ENCODE results near the gene GRID2.

Gene GRID2

DNA sequence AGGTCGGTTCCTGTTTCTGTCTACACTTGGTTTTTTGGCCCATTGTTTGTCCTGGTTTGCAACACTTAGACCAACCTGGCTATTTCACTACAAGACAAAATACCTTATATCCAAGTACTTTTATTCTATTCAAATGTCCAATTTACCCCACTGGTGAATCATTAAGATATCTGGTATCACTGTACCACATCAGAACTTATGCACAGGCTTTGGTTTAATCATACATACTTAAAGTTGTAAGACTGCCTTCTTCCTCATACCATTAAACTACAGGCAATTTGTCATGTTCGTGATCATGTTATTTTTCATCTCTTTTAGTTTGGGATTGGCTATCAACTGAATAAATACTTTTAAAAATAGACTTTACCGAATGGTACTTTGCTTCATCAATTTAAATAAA, 1471.8 kb downstream of the GRID2 start:
- no peak for DNase-seq

DNA sequence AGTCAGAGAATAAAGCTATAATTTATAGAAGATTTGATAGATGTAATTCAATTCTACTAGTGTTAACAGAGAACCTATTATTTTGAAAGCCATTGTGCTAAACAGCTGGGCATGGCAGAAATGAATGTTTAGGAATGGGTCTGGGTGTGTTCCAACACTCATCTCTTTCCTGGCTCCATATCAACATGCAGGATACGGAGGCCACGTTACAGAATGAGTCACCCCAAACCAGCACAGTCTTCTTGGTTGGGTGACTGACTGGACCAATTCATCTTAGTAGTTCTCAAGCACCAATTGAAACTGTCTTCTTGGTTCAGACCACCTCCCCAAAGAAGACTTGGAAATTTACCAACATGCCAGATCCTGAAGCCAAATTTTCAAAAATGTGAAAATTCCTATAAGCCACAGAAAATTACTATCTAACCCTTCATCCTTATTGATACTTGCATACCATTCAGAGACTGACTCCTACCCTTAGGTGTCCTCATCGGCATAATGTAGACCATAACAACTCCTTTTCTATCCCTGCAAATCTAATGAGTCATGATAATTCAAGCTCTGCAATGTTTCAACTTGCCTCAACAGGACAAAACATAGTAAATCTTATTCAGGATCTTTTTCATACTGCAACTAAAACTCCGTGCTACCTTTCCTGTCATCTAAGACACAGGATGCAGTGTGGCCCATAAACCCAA, 1472.8 kb downstream of the GRID2 start:
- no peak for DNase-seq

DNA sequence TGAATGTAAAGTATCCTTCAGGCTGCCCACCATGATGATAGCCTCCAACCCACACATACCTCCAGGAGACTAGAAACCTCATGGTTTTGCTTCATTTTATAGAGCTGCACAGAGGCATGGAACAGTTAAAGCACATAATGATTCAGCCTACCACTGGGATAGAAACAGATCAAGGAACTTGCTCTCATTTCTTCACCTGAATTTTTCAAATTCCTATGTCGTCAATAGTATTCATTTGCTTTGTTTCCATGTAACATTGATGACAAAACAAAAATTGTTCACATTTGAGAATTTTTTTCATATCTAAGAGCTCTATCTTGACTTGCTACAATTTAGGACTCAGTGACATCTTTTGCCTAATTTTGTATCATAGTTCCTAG, 1473.3 kb downstream of the GRID2 start:
- DNase-seq, result no peak

DNA sequence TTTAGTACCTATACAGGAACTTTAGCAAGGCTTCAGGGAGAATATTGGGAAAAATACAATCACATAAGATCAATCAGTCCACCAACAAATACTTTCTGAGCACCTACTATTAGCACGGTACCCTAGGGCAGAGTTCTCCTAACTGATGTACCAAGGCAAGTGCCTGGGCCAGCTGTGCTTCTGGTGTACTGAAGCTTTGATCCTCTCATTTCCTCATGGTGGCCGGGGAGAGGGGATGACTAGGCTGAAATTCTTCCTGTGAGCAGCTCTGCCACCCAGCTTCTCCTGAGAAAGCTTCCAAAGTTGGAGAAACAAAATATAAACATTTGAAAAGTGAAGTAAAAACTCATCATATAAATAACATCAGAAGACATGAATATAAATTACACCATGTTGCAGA, 1475.5 kb downstream of the GRID2 start:
- DNase-seq, result peak; percentile 5

DNA sequence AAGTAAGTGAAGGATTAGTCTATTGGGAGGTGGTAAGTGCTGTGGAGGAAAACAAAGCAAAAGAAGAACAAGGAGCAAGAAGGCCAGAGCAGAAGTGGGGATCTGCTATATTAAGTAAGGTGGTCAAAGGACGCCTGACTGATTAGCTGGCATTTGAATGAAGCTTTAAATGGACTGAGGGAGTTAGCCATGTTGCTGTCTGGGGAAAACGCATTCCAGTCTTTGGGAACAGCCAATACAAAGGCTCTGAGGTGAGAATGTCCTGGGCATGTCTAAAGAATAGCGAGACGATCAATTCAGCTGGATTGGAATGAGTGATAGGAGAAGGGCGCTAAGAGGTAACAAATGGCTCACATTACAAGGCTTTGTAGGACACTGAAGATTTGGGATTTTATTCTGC, 1476.3 kb downstream of the GRID2 start:
- no peak for DNase-seq

DNA sequence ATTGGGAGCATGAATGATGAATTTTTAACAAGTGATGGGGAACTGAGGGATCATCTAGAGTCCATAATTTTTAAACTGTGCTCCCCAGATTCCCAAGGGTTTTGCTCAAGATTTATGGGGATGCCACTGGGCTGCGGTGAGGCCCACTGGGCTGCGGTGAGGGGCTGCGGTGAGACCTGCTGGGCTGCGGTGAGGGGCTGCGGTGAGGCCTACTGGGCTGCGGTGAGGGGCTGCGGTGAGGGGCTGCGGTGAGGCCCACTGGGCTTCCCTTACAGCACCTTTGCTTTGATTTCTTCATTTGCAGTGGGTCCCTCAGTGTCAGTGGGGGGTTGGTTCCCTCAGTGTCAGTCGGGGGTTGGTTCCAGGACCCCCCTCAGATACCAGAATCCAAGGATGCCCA, 1477.4 kb downstream of the GRID2 start:
- no peak for DNase-seq

DNA sequence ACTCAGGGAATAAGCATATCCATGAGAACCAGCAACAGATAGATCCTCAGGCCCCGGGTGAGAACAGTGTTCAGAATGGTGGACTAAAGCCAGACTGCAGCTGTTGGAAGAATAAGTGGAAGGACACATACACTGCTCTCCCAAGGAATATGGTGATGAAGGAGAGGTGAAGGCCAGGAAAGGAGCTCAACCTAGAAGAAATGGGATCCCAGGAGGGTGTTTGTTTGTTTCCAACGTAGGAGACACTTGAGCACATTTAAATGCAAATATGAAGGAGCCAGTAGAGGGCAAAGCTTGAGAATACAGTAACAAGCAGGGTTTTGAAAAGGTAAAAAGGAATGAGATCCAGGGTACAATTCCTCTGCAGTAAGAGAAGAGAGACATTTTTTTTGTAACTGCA, 1482.4 kb downstream of the GRID2 start:
- DNase-seq, result no peak

DNA sequence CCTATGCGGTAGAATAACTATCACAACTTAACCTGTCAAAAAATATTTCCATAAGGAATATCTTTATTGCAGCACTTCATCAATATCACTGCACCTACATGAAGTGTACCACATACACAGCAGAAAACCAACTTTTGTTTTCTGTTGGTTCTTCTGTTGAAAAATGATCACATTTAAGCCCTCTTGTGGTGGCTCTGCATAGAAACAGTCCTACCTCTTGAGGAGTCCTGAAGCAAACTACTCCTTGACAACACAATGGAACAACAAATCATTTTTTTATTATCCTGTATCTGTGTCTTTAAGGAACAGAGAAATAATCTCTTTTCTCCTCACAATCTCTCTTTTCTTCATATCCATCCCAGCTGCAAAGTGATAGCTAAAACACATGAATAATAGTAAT, 1484.9 kb downstream of the GRID2 start:
- DNase-seq, result peak; percentile 57

DNA sequence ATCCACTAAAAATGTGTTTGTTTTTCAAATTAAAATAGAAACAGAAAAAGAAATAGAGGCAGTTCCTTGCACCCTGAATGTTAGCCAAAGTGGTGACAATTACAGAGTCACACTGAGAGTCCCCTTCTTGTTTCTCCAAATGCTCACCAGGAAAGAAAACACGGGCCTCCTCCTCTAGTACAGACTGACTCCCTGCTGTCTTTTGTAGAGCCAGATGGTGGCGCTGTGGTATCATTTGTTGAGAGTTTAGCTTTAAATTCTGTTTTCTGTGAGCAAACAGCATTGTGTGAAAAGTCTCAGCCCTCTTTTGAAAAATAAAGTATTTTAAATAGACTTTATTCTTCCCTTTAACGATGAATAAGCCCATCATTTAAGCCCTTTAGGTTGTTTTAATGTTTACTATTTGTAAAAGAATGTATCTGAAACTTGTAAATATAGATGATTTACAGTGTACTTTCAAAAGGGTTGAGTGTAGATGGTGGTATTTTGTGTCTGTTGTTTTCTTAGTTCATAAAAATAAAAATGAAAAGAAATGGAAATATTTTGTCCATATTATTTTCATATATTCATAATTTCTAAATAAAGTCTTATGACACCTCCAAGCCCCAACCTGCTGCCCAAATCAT, 1487.9 kb downstream of the GRID2 start:
- DNase-seq, result peak; percentile 83

DNA sequence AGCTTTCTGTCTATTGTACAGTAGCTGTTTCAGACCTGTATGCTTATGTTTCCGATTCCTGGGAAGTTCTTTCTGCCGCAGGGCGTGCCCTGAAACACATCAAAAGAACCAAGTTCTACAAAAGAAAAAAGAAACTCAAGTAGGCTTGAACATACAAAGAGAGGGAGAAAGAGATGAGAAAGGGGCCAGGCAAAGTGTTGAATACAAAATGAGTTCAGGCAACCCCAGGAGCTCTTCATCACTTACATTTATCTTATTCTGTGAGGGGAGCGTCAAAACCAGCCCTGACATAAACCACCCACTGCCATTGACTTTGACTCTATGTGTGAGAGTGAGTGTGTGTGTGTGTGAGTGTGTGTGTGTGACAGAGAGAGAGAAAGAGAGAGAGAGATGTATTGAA, 1498.3 kb downstream of the GRID2 start:
- no peak for DNase-seq

DNA sequence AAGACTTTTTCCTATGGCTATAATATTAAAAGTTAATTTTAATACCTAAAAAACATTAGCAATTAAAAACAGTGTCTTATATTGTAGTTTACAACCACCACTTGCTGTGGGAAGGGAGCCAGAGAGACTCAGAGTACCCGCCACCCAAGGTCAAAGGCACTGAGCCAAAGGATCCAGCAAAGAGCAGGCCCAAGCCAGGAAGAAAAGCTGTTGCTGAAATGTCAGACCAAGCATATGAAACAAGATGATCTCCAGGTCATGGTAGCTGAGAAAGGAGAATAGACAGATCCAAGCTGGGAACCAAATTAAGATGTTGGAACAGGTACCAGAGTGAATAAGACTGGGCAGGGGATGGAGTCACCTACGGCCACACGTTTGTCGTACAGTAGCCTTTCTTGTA, 1506.0 kb downstream of the GRID2 start:
- DNase-seq, result no peak

DNA sequence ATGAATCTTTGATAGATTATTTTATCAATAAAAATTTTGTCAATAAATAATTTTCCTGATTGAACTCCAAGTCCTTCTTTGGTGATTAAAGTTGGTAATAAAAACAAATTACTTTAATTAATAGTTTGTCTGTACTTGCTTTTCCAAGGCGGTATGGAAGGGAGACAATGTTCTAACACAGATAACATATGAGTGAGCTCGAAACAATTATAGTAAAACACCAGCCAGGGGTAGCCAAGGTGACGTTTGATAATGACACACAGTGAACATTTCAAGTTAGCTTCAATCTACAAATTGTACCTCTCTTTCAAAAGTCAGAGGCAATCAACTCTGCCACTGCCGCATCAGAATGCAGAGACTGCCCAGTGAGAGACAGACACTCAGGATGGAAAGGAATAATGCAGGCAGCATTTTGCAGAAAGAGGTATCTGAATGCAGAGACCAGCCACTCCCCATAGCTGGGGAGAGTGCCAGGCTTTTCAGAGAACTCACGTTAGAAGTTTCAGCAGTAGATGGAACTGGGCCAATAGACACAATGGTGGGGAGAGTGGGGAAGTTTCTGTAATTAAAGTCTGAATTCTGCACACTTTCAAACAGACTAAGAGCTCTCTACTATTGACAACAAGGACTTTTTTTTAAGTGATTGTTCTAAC, 1506.7 kb downstream of the GRID2 start:
- peak; percentile 10 for DNase-seq

DNA sequence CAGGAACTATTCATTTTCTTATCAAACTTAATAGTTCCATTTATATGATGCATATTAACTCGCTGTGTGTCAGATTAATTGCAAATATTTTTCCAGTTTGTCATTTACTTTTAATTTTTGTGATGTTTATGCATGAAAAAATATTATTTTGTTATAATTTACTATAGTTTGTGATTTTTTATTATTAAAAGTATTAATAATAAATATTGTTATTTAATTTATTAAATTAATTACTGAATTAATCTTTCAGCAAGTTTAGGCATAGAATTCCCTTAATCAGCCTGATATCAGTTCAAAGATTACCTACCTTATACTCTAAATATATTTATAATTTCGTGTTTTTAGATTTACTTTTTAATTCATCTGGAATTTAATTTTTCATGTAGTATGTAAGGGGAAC, 1509.3 kb downstream of the GRID2 start:
- no peak for DNase-seq

DNA sequence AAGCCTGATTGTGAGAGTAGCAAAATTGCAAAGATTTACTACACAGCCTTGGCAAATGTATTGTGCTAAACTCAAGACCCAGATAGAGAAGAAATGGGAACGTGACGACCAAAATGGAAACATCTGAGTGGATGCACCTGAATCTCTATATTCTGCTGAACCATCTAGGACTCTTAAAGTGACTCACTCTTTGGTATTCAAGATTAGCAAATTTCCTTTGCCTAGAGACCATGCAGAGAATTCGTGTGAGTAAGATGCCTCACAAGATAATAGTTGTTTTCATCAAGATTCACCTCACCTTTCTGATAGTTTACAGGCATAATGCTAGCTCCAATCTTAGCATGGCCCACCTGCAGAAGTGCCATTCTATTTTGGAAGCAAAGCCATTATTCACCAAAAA, 1510.4 kb downstream of the GRID2 start:
- DNase-seq, result no peak

DNA sequence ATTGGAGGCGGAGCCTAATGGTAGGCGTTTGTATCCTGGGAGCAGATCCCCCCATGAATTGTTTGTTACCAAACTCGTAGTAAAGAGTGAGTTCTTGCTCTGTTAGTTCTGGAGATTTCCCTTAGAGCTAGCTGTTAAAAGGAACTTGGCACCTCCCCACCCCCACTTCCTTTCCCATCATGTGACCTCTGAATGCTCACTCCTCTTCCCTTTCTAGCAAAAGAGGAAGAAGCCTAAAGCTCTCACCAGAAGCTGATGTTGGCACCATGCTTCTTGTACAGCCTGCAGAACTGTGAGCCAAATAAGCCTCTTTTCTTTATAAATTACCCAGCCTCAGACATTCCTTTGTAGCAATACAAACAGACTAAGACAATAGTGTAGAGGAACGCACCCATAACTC, 1511.0 kb downstream of the GRID2 start:
- DNase-seq, result peak; percentile 93
